HCT116 (cell line): ENCODE measurements around the gene PGM2L1.

Experiments
- CBX3 ChIP-seq: IDR thresholded peaks from 2 replicates; pipeline ENCODE4 v1.6.1; 2012; ENCODE audit warnings: low read depth
- EGR1 ChIP-seq: IDR thresholded peaks from 2 replicates; pipeline ENCODE4 v1.6.1; 2012; ENCODE audit warnings: low read depth
- POLR2A ChIP-seq: IDR thresholded peaks from 2 replicates; pipeline ENCODE4 v1.7.0; 2011; ENCODE audit warnings: borderline replicate concordance; ENCODE audit not compliant: insufficient read depth, insufficient read length; ENCODE audit errors: extremely low read depth
- SIN3A ChIP-seq: IDR thresholded peaks from 2 replicates; pipeline ENCODE4 v1.6.1; 2012; ENCODE audit warnings: low read depth
- TF ChIP-seq, protein P1 (sequence below), 3 experiments: fragments of 200-600 bp in 1 of 3; sonication (generic) in 1 of 3; IDR thresholded peaks in 2 of 3; conservative IDR thresholded peaks in 1 of 3; 2 replicates each; pipeline ENCODE4 v1.5.1; 2012 to 2017; ENCODE audit warnings: low read depth in 2 of 3, low read length in 2 of 3, antibody characterized with exemption in 1 of 3, borderline replicate concordance in 1 of 3, control low read depth in 1 of 3, mild to moderate bottlenecking in 1 of 3, mixed read lengths in 1 of 3, mixed run types in 1 of 3, moderate library complexity in 1 of 3; ENCODE audit not compliant: insufficient read depth in 1 of 3

DNA sequence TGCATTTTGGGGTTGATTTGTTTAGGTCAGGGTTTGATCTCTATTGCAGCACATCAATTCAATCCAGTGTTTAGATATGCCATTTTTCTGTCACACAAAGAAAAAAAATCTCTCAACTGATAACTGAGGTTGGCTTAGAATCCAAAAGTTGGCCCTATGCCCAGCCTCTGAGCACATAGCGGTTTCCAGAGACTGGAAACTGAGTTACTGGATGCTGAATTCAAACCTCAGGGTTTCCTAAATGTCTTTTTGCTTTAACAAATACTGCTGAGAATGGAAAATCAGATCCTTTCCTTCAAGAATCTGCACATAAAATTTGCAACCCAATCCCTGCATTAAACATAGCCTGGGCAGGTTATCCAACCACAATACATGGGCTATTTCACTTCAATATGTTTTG is 90.8 kb downstream of the PGM2L1 start:
- no peak for TF ChIP-seq CBX3
- TF ChIP-seq, protein P1, sequence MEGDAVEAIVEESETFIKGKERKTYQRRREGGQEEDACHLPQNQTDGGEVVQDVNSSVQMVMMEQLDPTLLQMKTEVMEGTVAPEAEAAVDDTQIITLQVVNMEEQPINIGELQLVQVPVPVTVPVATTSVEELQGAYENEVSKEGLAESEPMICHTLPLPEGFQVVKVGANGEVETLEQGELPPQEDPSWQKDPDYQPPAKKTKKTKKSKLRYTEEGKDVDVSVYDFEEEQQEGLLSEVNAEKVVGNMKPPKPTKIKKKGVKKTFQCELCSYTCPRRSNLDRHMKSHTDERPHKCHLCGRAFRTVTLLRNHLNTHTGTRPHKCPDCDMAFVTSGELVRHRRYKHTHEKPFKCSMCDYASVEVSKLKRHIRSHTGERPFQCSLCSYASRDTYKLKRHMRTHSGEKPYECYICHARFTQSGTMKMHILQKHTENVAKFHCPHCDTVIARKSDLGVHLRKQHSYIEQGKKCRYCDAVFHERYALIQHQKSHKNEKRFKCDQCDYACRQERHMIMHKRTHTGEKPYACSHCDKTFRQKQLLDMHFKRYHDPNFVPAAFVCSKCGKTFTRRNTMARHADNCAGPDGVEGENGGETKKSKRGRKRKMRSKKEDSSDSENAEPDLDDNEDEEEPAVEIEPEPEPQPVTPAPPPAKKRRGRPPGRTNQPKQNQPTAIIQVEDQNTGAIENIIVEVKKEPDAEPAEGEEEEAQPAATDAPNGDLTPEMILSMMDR (IDR thresholded peaks at IDR 0.05 in 2 of 3, conservative IDR thresholded peaks at IDR 0.05 in 1 of 3; ENCODE audit: borderline replicate concordance in 1 of 3, insufficient read depth in 1 of 3, low read depth in 2 of 3, low read length in 2 of 3), result no peak
- no peak for TF ChIP-seq SIN3A
- TF ChIP-seq EGR1, result no peak
- no peak for TF ChIP-seq POLR2A
